ENCODE data around the gene RNPS1.

Gene RNPS1

GRCh38 chr16:2267913-2268666 lies at the start of gene RNPS1:
RNPS1 (minus strand) TSS chr16:2268126; CDS start chr16:2264643, 3,483 bp downstream.
- in situ Hi-C loops (cut with MboI; ENCODE audit: low sequenced_read_pairs) = no loop called here

- in situ Hi-C loops (cut with MboI; ENCODE audit: low sequenced_read_pairs) = no loop called here
These were observed 49.5 kb upstream of the RNPS1 start for GRCh38 chr16:2317231-2318020.

GRCh38 chr16:2308089-2308962 lies 40.4 kb upstream of the RNPS1 start:
- in situ Hi-C loops (cut with MboI; ENCODE audit: low sequenced_read_pairs) = no loop called here

- in situ Hi-C loops (cut with MboI; ENCODE audit: low sequenced_read_pairs) = no loop called here
These were observed 31.9 kb upstream of the RNPS1 start for GRCh38 chr16:2299915-2300192.

GRCh38 chr16:2299121-2299914 lies 31.4 kb upstream of the RNPS1 start:
- in situ Hi-C loops (cut with MboI; ENCODE audit: low sequenced_read_pairs) = no loop called here

- in situ Hi-C loops (cut with MboI; ENCODE audit: low sequenced_read_pairs) = no loop called here
These were observed 30.7 kb upstream of the RNPS1 start for GRCh38 chr16:2298621-2299020.

- in situ Hi-C loops (cut with MboI; ENCODE audit: low sequenced_read_pairs) = no loop called here
These were observed 29.6 kb upstream of the RNPS1 start for GRCh38 chr16:2297506-2297860.

- in situ Hi-C loops (cut with MboI; ENCODE audit: low sequenced_read_pairs) = no loop called here
These were observed 29.0 kb upstream of the RNPS1 start for GRCh38 chr16:2296661-2297505.

- in situ Hi-C loops (cut with MboI; ENCODE audit: low sequenced_read_pairs) = no loop called here
These were observed 27.3 kb upstream of the RNPS1 start for GRCh38 chr16:2295056-2295798.

- in situ Hi-C loops (cut with MboI; ENCODE audit: low sequenced_read_pairs) = no loop called here
These were observed 24.3 kb upstream of the RNPS1 start for GRCh38 chr16:2292221-2292620.

- in situ Hi-C loops (cut with MboI; ENCODE audit: low sequenced_read_pairs) = no loop called here
These were observed 21.4 kb upstream of the RNPS1 start for GRCh38 chr16:2289282-2289681.

GRCh38 chr16:2288726-2289125 lies 20.8 kb upstream of the RNPS1 start:
- in situ Hi-C loops (cut with MboI; ENCODE audit: low sequenced_read_pairs) = no loop called here

- in situ Hi-C loops (cut with MboI; ENCODE audit: low sequenced_read_pairs) = no loop called here
These were observed 20.1 kb upstream of the RNPS1 start for GRCh38 chr16:2287916-2288547.

GRCh38 chr16:2286550-2286949 lies 18.6 kb upstream of the RNPS1 start:
- in situ Hi-C loops (cut with MboI; ENCODE audit: low sequenced_read_pairs) = no loop called here

GRCh38 chr16:2285731-2286191 lies 17.8 kb upstream of the RNPS1 start:
- in situ Hi-C loops (cut with MboI; ENCODE audit: low sequenced_read_pairs) = no loop called here

GRCh38 chr16:2284797-2285576 lies 17.1 kb upstream of the RNPS1 start:
- in situ Hi-C loops (cut with MboI; ENCODE audit: low sequenced_read_pairs) = no loop called here

- in situ Hi-C loops (cut with MboI; ENCODE audit: low sequenced_read_pairs) = no loop called here
These were observed 16.3 kb upstream of the RNPS1 start for GRCh38 chr16:2284001-2284770.
